Mesendoderm (in vitro differentiated cells): ENCODE measurements around the gene NUBP2.

Source experiments
- DNase-seq: peaks from one replicate; pipeline ENCODE4 v3.0.0; 2013
- H2AK5ac ChIP-seq: 2 replicates; pipeline ENCODE4 v1.6.1; 2013; ENCODE audit warnings: low read length, inconsistent platforms
- H2BK120ac ChIP-seq: 2 replicates; pipeline ENCODE4 v1.6.1; 2013; ENCODE audit warnings: low read depth, mild to moderate bottlenecking, low read length, moderate library complexity, mixed read lengths
- H2BK15ac ChIP-seq: replicated peaks from 2 replicates; pipeline ENCODE4 v1.6.1; 2013; ENCODE audit warnings: low read depth, mild to moderate bottlenecking, moderate library complexity
- H2BK5ac ChIP-seq: 2 replicates; pipeline ENCODE4 v1.6.1; 2013; ENCODE audit warnings: low read length, inconsistent platforms
- H3K18ac ChIP-seq: 2 replicates; pipeline ENCODE4 v1.6.1; 2013; ENCODE audit warnings: mild to moderate bottlenecking, low read length, mixed read lengths
- H3K23ac ChIP-seq: one replicate; pipeline ENCODE4 v1.6.1; 2013; ENCODE audit warnings: low read length
- H3K27ac ChIP-seq: 2 replicates; pipeline ENCODE4 v1.5.1; 2013; ENCODE audit warnings: low read depth, mild to moderate bottlenecking, inconsistent platforms, low read length, moderate library complexity
- H3K27me3 ChIP-seq: 2 replicates; pipeline ENCODE4 v1.6.1; 2013; ENCODE audit warnings: low read length, control low read depth, mild to moderate bottlenecking, inconsistent platforms; ENCODE audit not compliant: insufficient read depth, poor library complexity
- H3K36me3 ChIP-seq: 2 replicates; pipeline ENCODE4 v1.6.1; 2013; ENCODE audit warnings: low read length, inconsistent platforms; ENCODE audit not compliant: control insufficient read depth, insufficient read depth
- H3K4ac ChIP-seq: one replicate; pipeline ENCODE4 v1.6.1; 2013; ENCODE audit warnings: low read depth, mild to moderate bottlenecking, low read length, moderate library complexity
- H3K4me1 ChIP-seq: 2 replicates; pipeline ENCODE4 v1.6.1; 2013; ENCODE audit warnings: low read depth, low read length, inconsistent platforms; ENCODE audit not compliant: control insufficient read depth
- H3K4me2 ChIP-seq: 2 replicates; pipeline ENCODE4 v1.6.1; 2013; ENCODE audit warnings: low read length
- H3K4me3 ChIP-seq: 2 replicates; pipeline ENCODE4 v1.5.1; 2013; ENCODE audit warnings: mild to moderate bottlenecking, low read length
- H3K56ac ChIP-seq: one replicate; pipeline ENCODE4 v1.6.1; 2013; ENCODE audit warnings: low read length
- H3K79me1 ChIP-seq: 2 replicates; pipeline ENCODE4 v1.6.1; 2013; ENCODE audit warnings: low read length, inconsistent platforms
- H3K79me2 ChIP-seq: 2 replicates; pipeline ENCODE4 v1.6.1; 2013; ENCODE audit warnings: mild to moderate bottlenecking, low read length; ENCODE audit not compliant: control insufficient read depth, insufficient read depth
- H3K9ac ChIP-seq: 2 replicates; pipeline ENCODE4 v1.6.1; 2013; ENCODE audit warnings: low read length, inconsistent platforms
- H4K5ac ChIP-seq: one replicate; pipeline ENCODE4 v1.6.1; 2013; ENCODE audit warnings: low read length
- H4K8ac ChIP-seq: one replicate; pipeline ENCODE4 v1.6.1; 2013; ENCODE audit warnings: low read depth, mild to moderate bottlenecking, control low read depth, low read length, moderate library complexity
- WGBS: extraction: QIAGEN DNeasy Blood & Tissue Kit; methylation state at CpG from one replicate; pipeline ENCODE4 v1.1.7; 2013; ENCODE audit warnings: low lambda C conversion rate, missing lambda C conversion rate; ENCODE audit not compliant: insufficient coverage; ENCODE audit errors: extremely low coverage; 5-methylcytosine and 5-hydroxymethylcytosine counted together

The NUBP2 gene

DNA sequence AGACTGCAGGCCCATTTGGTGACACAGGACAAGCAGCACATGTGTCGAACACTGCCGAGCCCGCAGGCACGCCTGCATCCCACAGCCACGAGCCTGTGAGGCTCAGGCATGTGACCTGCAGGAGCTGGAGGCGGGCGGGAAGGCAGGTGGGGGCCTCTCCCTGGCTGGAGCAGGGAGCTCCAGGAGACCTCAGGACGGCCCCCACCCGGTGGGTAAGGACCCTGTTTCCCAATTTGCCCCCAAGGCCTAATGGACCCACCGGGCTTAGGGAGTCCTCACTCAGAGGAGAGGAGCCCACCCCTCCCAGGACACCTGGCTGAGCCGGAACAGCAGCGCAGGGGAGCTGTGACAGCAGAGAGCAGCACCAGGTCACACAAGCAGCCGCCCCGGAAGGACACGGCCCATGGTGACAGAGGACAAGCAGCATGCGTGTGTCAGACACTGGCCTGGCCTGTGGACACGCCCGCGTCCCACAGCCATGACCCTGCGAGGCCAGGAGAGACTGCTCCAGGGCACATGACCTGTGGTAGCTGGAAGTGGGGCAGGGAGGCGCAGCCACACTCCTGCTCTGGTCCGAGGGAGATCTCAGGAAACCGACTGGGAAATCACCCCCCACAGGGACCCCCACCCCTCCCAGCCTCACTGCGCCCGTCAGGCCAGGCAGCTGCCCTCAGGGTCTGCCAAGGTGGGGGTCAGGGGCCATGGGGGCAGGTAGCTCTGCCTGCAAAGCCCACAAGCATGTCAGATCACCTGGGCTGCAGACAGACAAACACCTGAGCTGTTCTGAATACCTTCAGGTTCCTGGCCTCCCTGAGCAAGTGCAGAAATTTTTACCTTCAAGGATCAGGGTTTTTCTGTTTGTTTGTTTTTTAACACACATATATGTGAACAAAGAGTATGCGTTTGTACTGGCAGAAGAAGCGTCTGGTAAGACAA lies 2.8 kb upstream of the NUBP2 start:
- H3K18ac ChIP-seq = no peak overlapping the region
- H3K9ac ChIP-seq = no peak overlapping the region
- no peak overlapping the region for H2BK120ac ChIP-seq
- H3K79me1 ChIP-seq = peaks cover 3% of the 10 kb centered on the region
- no peak overlapping the region for H3K4me3 ChIP-seq
- no peaks in the 10 kb centered on the region for H3K4me1 ChIP-seq
- no peak overlapping the region for H4K8ac ChIP-seq
- no peaks in the 10 kb centered on the region for H3K27me3 ChIP-seq
- no peak overlapping the region for H3K56ac ChIP-seq
- H2BK15ac ChIP-seq = no peak overlapping the region
- no peak overlapping the region for H3K4me2 ChIP-seq
- H4K5ac ChIP-seq = no peak overlapping the region
- no peak overlapping the region for H2BK5ac ChIP-seq
- no peaks in the 10 kb centered on the region for H3K36me3 ChIP-seq
- no peak for DNase-seq
- peaks cover 10% of the 10 kb centered on the region for H3K79me2 ChIP-seq
- no peak overlapping the region for H3K27ac ChIP-seq
- no CpG with 5 or more reads among the region's 27 CpGs for WGBS
- no peak overlapping the region for H3K4ac ChIP-seq
- H2AK5ac ChIP-seq = no peak overlapping the region
- H3K23ac ChIP-seq = no peak overlapping the region

- Histone ChIP-seq H3K27me3 (no peaks in the 10 kb centered on the region), H4K5ac (no peak overlapping the region), H3K18ac (no peak overlapping the region), H3K9ac (no peak overlapping the region), H3K23ac (no peak overlapping the region), H3K4me2 (no peak overlapping the region), H3K56ac (no peak overlapping the region), H3K4me3 (no peak overlapping the region), H2BK5ac (no peak overlapping the region), H3K27ac (no peak overlapping the region), H2BK120ac (no peak overlapping the region), H3K4me1 (no peaks in the 10 kb centered on the region), H2BK15ac (no peak overlapping the region), H4K8ac (no peak overlapping the region), H3K79me1 (peaks cover 7% of the 10 kb centered on the region), H3K36me3 (no peaks in the 10 kb centered on the region), H3K4ac (no peak overlapping the region), H2AK5ac (no peak overlapping the region), H3K79me2 (peaks cover 16% of the 10 kb centered on the region)
- WGBS = no CpG with 5 or more reads among the region's 6 CpGs
- DNase-seq = no peak
Measured at GRCh38 chr16:1780677-1781072, 2.1 kb upstream of the NUBP2 start.

DNA sequence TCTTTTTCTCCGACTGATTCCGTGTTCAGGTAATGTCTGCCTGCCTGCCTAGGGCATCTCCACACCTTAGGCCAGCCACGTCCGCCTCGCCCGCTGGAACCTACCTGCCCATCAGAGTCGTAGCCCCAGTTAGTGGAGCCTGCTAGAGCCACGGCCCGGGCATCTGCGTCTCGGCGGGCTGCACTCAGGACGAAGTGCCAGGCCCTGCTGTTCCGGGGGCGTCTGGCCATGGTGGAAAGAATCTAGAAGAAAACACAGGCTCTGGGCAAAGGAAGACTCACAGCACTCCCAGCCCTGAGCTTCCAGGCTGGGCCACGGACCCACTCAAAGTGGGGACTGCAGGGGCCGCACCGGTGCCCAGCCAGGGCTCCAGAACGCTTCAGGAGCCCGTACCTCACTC lies 1.5 kb upstream of the NUBP2 start:
- Histone ChIP-seq H2BK5ac (no peak overlapping the region), H3K4me2 (peak overlapping the region; percentile 88), H3K18ac (no peak overlapping the region), H3K23ac (no peak overlapping the region), H3K27ac (no peak overlapping the region), H3K56ac (peak overlapping the region; percentile 88), H3K4me3 (no peak overlapping the region), H3K9ac (peak overlapping the region; percentile 81), H3K4me1 (no peaks in the 10 kb centered on the region), H3K79me1 (peaks cover 10% of the 10 kb centered on the region), H4K8ac (no peak overlapping the region), H2BK120ac (no peak overlapping the region), H4K5ac (no peak overlapping the region), H3K27me3 (no peaks in the 10 kb centered on the region), H3K79me2 (peaks cover 19% of the 10 kb centered on the region), H3K36me3 (no peaks in the 10 kb centered on the region), H2BK15ac (no peak overlapping the region), H3K4ac (no peak overlapping the region), H2AK5ac (no peak overlapping the region)
- no CpG with 5 or more reads among the region's 20 CpGs for WGBS
- no peak for DNase-seq

- H2BK15ac ChIP-seq = no peak overlapping the region
- no peak overlapping the region for H3K18ac ChIP-seq
- no peak overlapping the region for H2BK120ac ChIP-seq
- no peak overlapping the region for H3K23ac ChIP-seq
- H3K27me3 ChIP-seq = no peaks in the 10 kb centered on the region
- peaks cover 20% of the 10 kb centered on the region for H3K79me2 ChIP-seq
- peak overlapping the region; percentile 73 for H3K4me3 ChIP-seq
- no peaks in the 10 kb centered on the region for H3K36me3 ChIP-seq
- H3K9ac ChIP-seq = peak overlapping the region; percentile 81
- H3K4me1 ChIP-seq = no peaks in the 10 kb centered on the region
- H3K79me1 ChIP-seq = peaks cover 10% of the 10 kb centered on the region
- H3K4ac ChIP-seq = peak overlapping the region; percentile 19
- H2AK5ac ChIP-seq = no peak overlapping the region
- H4K5ac ChIP-seq = no peak overlapping the region
- no CpG with 5 or more reads among the region's 70 CpGs for WGBS
- H3K4me2 ChIP-seq = peak overlapping the region; percentile 88
- no peak overlapping the region for H2BK5ac ChIP-seq
- peak; percentile 55 for DNase-seq
- peak overlapping the region; percentile 88 for H3K56ac ChIP-seq
- no peak overlapping the region for H4K8ac ChIP-seq
- H3K27ac ChIP-seq = no peak overlapping the region
Measured at GRCh38 chr16:1781758-1782407, 877 bp upstream of the NUBP2 start.

- Histone ChIP-seq H3K27ac (no peak overlapping the region), H3K4me1 (no peaks in the 10 kb centered on the region), H3K9ac (no peak overlapping the region), H2BK120ac (no peak overlapping the region), H2AK5ac (no peak overlapping the region), H2BK5ac (no peak overlapping the region), H3K79me2 (peaks cover 22% of the 10 kb centered on the region), H3K4ac (no peak overlapping the region), H3K79me1 (peaks cover 13% of the 10 kb centered on the region), H4K5ac (no peak overlapping the region), H3K18ac (no peak overlapping the region), H3K4me3 (no peak overlapping the region), H3K23ac (no peak overlapping the region), H3K27me3 (no peaks in the 10 kb centered on the region), H2BK15ac (no peak overlapping the region), H3K4me2 (no peak overlapping the region), H3K56ac (no peak overlapping the region), H4K8ac (no peak overlapping the region), H3K36me3 (peaks cover 2% of the 10 kb centered on the region)
- WGBS = no CpG with 5 or more reads among the region's 26 CpGs
- no peak for DNase-seq
Measured at GRCh38 chr16:1784977-1785845, 2.5 kb downstream of the NUBP2 start.
